PC-9 (cell line): Measurements from ENCODE around the gene DGCR2. TPM values are rescaled to one million over a fixed set of nuclear protein-coding genes. Genes with fewer than 3 reads are reported as not detected.

Source experiments
- BruUV-seq: library from RNA; stranded (reverse); fragments of 400-500 nt; replicated peaks from 2 replicates; lab custom pipeline; 2021; lab: Mats Ljungman, UMichigan
- CTCF ChIA-PET: fragments of 300-600 bp; sonication (Branson Sonifier 250); formaldehyde crosslinking; loops from one replicate; lab custom pipeline; 2022; ENCODE audit warnings: antibody characterized with exemption; lab: Charles Lee
- POLR2A ChIA-PET: fragments of 300-600 bp; sonication (Branson Sonifier 250); formaldehyde crosslinking; loops from one replicate; lab custom pipeline; 2022; ENCODE audit warnings: antibody characterized with exemption; ENCODE audit not compliant: unreplicated experiment; lab: Charles Lee
- DNase-seq, 2 experiments: peaks; one replicate each; pipeline versions ENCODE4 v3.0.0 to v3.0.0-alpha.2; 2015 to 2022; ENCODE audit warnings: mixed read lengths in 1 of 2
- H2AFZ ChIP-seq: fragments of 200-600 bp; sonication (generic); 2 replicates; pipeline ENCODE4 v1.8.1; 2017; ENCODE audit warnings: antibody characterized with exemption
- H3F3A ChIP-seq: fragments of 200-600 bp; sonication (generic); 2 replicates; pipeline ENCODE4 v1.8.1; 2017; ENCODE audit warnings: antibody characterized with exemption, mild to moderate bottlenecking, low read depth; ENCODE audit not compliant: insufficient read depth
- H3K27ac ChIP-seq: fragments of 200-600 bp; sonication (generic); 2 replicates; pipeline ENCODE4 v1.6.1; 2016; ENCODE audit warnings: mixed run types
- H3K27me3 ChIP-seq: fragments of 200-600 bp; sonication (generic); 2 replicates; pipeline ENCODE4 v1.6.1; 2016; ENCODE audit warnings: low read depth, mixed run types; ENCODE audit not compliant: insufficient read depth
- H3K36me3 ChIP-seq: fragments of 200-600 bp; sonication (generic); 2 replicates; pipeline ENCODE4 v1.6.1; 2016; ENCODE audit warnings: low read depth, mixed run types
- H3K4me1 ChIP-seq: fragments of 200-600 bp; sonication (generic); replicated peaks from 2 replicates; pipeline ENCODE4 v1.6.1; 2016; ENCODE audit warnings: mixed run types; ENCODE audit not compliant: insufficient read depth
- H3K4me2 ChIP-seq: fragments of 200-600 bp; sonication (generic); 2 replicates; pipeline ENCODE4 v1.6.1; 2017; ENCODE audit warnings: mixed run types
- H3K4me3 ChIP-seq: fragments of 200-600 bp; sonication (generic); 2 replicates; pipeline ENCODE4 v1.6.1; 2016; ENCODE audit warnings: mixed run types
- H3K79me2 ChIP-seq: fragments of 200-600 bp; sonication (generic); 2 replicates; pipeline ENCODE4 v1.6.1; 2017; ENCODE audit warnings: low read depth, mixed run types
- H3K9me2 ChIP-seq: fragments of 200-600 bp; sonication (generic); 2 replicates; pipeline ENCODE4 v1.8.1; 2017; ENCODE audit warnings: mild to moderate bottlenecking; ENCODE audit not compliant: insufficient read depth
- H3K9me3 ChIP-seq: fragments of 200-600 bp; sonication (generic); 2 replicates; pipeline ENCODE4 v1.8.1; 2016; ENCODE audit warnings: low read depth; ENCODE audit not compliant: insufficient read depth
- H4K20me1 ChIP-seq: fragments of 200-600 bp; sonication (generic); 2 replicates; pipeline ENCODE4 v1.8.1; 2017; ENCODE audit not compliant: insufficient read depth
- EZH2 ChIP-seq: fragments of 200-600 bp; sonication (generic); IDR thresholded peaks from 2 replicates; pipeline ENCODE4 v1.8.0; 2017; ENCODE audit warnings: antibody characterized with exemption, low read depth
- intact Hi-C: fragments of 100-400 bp; cut with micrococcal nuclease; formaldehyde crosslinking; loops from one replicate; pipeline ENCODE4 v1.10.0; 2022; ENCODE audit not compliant: unreplicated experiment
- total RNA-seq: library from RNA; stranded (reverse); gene quantifications from 2 replicates; pipeline ENCODE4 v1.2.3, GENCODE V29; 2021
- TF ChIP-seq, protein P1 (sequence below): fragments of 200-600 bp; sonication (generic); conservative IDR thresholded peaks from 2 replicates; pipeline ENCODE4 v1.6.1; 2017; ENCODE audit warnings: mixed run types, antibody characterized with exemption, mild to moderate bottlenecking, moderate library complexity

DGCR2 gene
- total RNA-seq, 1 experiment from 2014 or later: 37.6 TPM

DNA sequence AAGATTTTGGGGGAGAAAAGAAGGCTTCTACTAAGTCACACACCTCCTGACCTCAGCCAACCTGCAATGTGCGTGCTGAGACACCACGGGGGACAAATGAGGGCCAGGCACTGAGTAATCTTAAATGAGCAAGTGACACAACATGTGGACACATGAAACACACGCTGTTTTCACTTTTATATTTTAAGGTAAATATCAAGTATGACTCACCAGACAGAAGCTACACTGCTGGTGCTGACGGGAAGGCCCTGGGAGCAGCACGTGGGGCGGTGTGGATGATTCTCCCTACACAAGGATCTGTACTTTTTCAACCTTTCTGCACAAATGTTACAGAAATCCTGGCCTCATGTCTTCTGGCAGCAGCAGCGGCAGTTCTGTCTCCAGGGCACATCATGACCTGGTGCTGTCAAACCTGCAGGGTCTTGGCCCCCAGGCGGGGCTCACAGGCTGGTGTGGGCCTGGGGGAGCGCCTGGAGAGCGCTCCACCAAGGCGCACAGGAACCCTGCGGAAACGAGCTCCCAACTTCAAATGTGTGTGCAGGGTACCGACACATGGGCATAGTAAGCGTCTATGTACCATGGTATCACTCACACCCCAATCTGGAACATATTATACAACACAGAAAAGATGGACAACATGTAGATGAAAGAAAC lies 61.7 kb downstream of the DGCR2 start:
- CTCF ChIA-PET: no interaction called here
- BruUV-seq: no TSS peak
- Histone ChIP-seq H3F3A (no peaks in the 10 kb centered on the region), H4K20me1 (no peaks in the 10 kb centered on the region), H3K4me3 (no peak overlapping the region), H2AFZ (no peak overlapping the region), H3K27me3 (no peaks in the 10 kb centered on the region), H3K9me3 (no peaks in the 10 kb centered on the region), H3K4me2 (no peak overlapping the region), H3K4me1 (no peaks in the 10 kb centered on the region), H3K27ac (no peak overlapping the region), H3K9me2 (no peaks in the 10 kb centered on the region), H3K79me2 (no peaks in the 10 kb centered on the region), H3K36me3 (no peaks in the 10 kb centered on the region)
- POLR2A ChIA-PET: no interaction called here
- no peak for TF ChIP-seq EZH2
- TF ChIP-seq, protein P1, sequence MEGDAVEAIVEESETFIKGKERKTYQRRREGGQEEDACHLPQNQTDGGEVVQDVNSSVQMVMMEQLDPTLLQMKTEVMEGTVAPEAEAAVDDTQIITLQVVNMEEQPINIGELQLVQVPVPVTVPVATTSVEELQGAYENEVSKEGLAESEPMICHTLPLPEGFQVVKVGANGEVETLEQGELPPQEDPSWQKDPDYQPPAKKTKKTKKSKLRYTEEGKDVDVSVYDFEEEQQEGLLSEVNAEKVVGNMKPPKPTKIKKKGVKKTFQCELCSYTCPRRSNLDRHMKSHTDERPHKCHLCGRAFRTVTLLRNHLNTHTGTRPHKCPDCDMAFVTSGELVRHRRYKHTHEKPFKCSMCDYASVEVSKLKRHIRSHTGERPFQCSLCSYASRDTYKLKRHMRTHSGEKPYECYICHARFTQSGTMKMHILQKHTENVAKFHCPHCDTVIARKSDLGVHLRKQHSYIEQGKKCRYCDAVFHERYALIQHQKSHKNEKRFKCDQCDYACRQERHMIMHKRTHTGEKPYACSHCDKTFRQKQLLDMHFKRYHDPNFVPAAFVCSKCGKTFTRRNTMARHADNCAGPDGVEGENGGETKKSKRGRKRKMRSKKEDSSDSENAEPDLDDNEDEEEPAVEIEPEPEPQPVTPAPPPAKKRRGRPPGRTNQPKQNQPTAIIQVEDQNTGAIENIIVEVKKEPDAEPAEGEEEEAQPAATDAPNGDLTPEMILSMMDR: no peak
- intact Hi-C loops: no loop called here
- DNase-seq: no peak

DNA sequence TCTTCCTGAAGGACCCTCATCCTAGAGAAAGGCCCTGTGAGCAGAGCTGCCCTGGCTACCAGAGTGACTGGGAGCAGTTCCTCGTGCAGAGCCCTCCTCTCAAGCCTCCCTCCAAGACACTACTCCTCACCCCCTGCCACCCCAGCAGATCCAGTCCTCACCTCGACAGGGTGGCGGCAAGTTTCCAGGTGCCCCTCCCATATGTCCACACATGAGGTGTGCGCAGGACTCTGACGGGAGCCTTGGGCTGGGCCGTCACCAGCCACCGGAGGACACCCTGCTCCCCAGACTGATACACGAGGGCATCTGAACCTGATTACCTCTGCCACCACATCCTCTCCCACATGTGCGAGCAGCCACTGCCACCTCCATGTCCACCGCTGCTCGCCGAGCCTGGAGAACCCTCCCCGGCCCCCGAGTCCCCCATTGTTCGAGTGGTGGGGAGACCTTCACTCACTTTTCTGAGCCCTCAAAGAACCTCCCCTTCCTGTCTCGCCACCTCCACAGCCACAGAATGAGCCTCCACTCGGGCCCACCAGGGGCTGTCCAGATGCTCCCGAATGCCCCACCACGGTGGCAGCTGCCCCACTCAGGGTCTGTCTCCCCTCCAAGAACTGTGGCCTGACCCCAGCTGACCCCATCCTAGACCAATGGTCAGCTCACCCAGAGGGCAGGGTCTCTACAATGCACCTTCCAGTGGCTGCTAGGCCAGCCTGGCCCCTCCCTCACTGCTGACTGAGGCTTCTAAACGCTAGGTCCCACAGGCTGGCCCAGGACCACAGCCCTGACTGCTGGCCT lies 62.5 kb downstream of the DGCR2 start:
- Histone ChIP-seq H4K20me1 (no peaks in the 10 kb centered on the region), H3K4me3 (no peak overlapping the region), H3K79me2 (no peaks in the 10 kb centered on the region), H2AFZ (no peak overlapping the region), H3K27ac (no peak overlapping the region), H3K9me3 (no peaks in the 10 kb centered on the region), H3K27me3 (no peaks in the 10 kb centered on the region), H3K4me2 (no peak overlapping the region), H3F3A (no peaks in the 10 kb centered on the region), H3K36me3 (no peaks in the 10 kb centered on the region), H3K4me1 (no peaks in the 10 kb centered on the region), H3K9me2 (no peaks in the 10 kb centered on the region)
- intact Hi-C loops: no loop called here
- no TSS peak for BruUV-seq
- no peak for DNase-seq
- no peak for TF ChIP-seq EZH2
- TF ChIP-seq, protein P1: no peak
- ChIA-PET CTCF (no interaction called here), POLR2A (no interaction called here)

DNA sequence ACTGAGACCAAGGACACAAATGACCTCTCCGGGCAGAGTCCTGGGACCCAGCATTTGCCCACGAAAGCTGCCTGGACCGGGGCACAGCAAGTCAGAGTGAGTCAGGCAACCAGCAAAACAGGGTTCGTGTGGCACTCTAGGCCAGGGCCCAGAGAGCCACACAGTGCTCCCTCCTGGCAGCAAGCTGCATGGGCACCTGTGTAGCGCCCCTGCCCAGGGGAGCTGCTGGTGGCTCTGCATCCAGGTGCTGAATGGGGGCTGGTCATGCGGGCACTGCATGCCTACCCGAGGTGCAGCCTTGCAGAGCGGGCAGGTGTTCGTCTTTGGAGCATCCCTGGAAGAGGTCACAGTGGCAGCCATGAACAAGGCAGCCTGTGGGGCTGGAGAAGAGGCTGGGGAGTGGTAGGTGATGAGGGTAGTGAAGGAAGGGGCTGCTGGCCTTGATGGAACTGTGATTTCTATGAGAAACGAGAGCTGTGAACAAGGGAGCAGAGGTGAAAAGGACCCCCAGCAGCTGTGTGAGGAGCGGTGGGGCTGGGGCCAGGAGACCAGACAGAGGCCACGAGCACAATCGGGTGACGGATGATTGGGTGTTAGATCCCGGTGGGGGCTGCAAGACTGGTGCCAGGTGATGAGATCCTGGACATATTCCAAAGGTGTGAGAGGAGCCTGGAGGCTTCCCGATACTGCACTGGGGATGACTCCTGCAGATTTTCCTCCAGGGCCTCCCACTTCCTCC lies 63.3 kb downstream of the DGCR2 start:
- intact Hi-C loops: no loop called here
- no TSS peak for BruUV-seq
- H3K79me2 ChIP-seq: no peaks in the 10 kb centered on the region
- no peaks in the 10 kb centered on the region for H3K27me3 ChIP-seq
- H3K36me3 ChIP-seq: no peaks in the 10 kb centered on the region
- no peak overlapping the region for H3K4me2 ChIP-seq
- H3K4me1 ChIP-seq: no peaks in the 10 kb centered on the region
- no peak overlapping the region for H2AFZ ChIP-seq
- no peaks in the 10 kb centered on the region for H3K9me3 ChIP-seq
- H3K27ac ChIP-seq: no peak overlapping the region
- no peak overlapping the region for H3K4me3 ChIP-seq
- no peak for DNase-seq
- TF ChIP-seq, protein P1: no peak
- TF ChIP-seq EZH2: no peak
- POLR2A ChIA-PET: no interaction called here
- CTCF ChIA-PET: no interaction called here
- no peaks in the 10 kb centered on the region for H4K20me1 ChIP-seq
- H3K9me2 ChIP-seq: no peaks in the 10 kb centered on the region
- no peaks in the 10 kb centered on the region for H3F3A ChIP-seq
